Astrocyte of the hippocampus (primary cell): ENCODE data around the gene PARP6.

ENCODE experiments used
- DNase-seq: peaks from one replicate; pipeline ENCODE4 v3.0.0; 2011; ENCODE audit warnings: low read depth, low spot score

PARP6 gene

GRCh38 chr15:72230197-72231065 is 41.9 kb downstream of the PARP6 start:
- peak; percentile 96 for DNase-seq

- no peak for DNase-seq
Observed at GRCh38 chr15:72229947-72230196, 42.5 kb downstream of the PARP6 start.

- peak; percentile 41 for DNase-seq
Observed at GRCh38 chr15:72229076-72229946, 43.0 kb downstream of the PARP6 start.

GRCh38 chr15:72227720-72228119 is 44.6 kb downstream of the PARP6 start:
- no peak for DNase-seq

- DNase-seq, result peak; percentile 79
Observed at GRCh38 chr15:72227192-72227586, 45.2 kb downstream of the PARP6 start.

- no peak for DNase-seq
Observed at GRCh38 chr15:72223278-72223677, 49.1 kb downstream of the PARP6 start.

GRCh38 chr15:72222393-72222792 is 50.0 kb downstream of the PARP6 start:
- peak; percentile 49 for DNase-seq

GRCh38 chr15:72220687-72221086 is 51.7 kb downstream of the PARP6 start:
- peak; percentile 31 for DNase-seq

GRCh38 chr15:72217216-72217615 is 55.1 kb downstream of the PARP6 start:
- peak; percentile 72 for DNase-seq

- DNase-seq, result no peak
Observed at GRCh38 chr15:72216079-72216478, 56.3 kb downstream of the PARP6 start.

- no peak for DNase-seq
Observed at GRCh38 chr15:72207558-72208085, 64.7 kb downstream of the PARP6 start.

GRCh38 chr15:72206677-72207000 is 65.7 kb downstream of the PARP6 start:
- DNase-seq, result no peak

GRCh38 chr15:72205896-72206676 is 66.3 kb downstream of the PARP6 start:
- DNase-seq, result no peak

GRCh38 chr15:72205273-72205672 is 67.1 kb downstream of the PARP6 start:
- no peak for DNase-seq

- peak; percentile 96 for DNase-seq
Observed at GRCh38 chr15:72203507-72203837, 68.9 kb downstream of the PARP6 start.

- no peak for DNase-seq
Observed at GRCh38 chr15:72202801-72203506, 69.4 kb downstream of the PARP6 start.

- DNase-seq, result no peak
Observed at GRCh38 chr15:72202302-72202701, 70.1 kb downstream of the PARP6 start.

GRCh38 chr15:72201391-72201921 is 70.9 kb downstream of the PARP6 start:
- DNase-seq, result no peak

- no peak for DNase-seq
Observed at GRCh38 chr15:72200395-72201237, 71.7 kb downstream of the PARP6 start.

GRCh38 chr15:72199721-72200212 is 72.6 kb downstream of the PARP6 start:
- peak; percentile 88 for DNase-seq
